RPMI8226 (cell line): ENCODE results near the gene DAB2IP.

Source experiments
- DNase-seq: peaks from one replicate; pipeline ENCODE4 v3.0.0-alpha.2; 2015

DAB2IP gene

GRCh38 chr9:121645853-121646807 is 5.3 kb upstream of the DAB2IP start:
- DNase-seq: no peak

- no peak for DNase-seq
Observed at GRCh38 chr9:121646992-121647391, 4.4 kb upstream of the DAB2IP start.

GRCh38 chr9:121648172-121648571 is 3.3 kb upstream of the DAB2IP start:
- DNase-seq: no peak

GRCh38 chr9:121648799-121649198 is 2.6 kb upstream of the DAB2IP start:
- DNase-seq: no peak

- no peak for DNase-seq
Observed at GRCh38 chr9:121649476-121650216, 1.8 kb upstream of the DAB2IP start.

- DNase-seq: peak; percentile 22
Observed at GRCh38 chr9:121650217-121651007, 1.0 kb upstream of the DAB2IP start.

GRCh38 chr9:121651008-121651294 is 483 bp upstream of the DAB2IP start:
- DNase-seq: no peak

GRCh38 chr9:121652021-121652837 is 795 bp downstream of the DAB2IP start:
- DNase-seq: no peak

- no peak for DNase-seq
Observed at GRCh38 chr9:121652838-121653231, 1.4 kb downstream of the DAB2IP start.

GRCh38 chr9:121654499-121655140 is 3.2 kb downstream of the DAB2IP start:
- no peak for DNase-seq

GRCh38 chr9:121655231-121655755 is 3.9 kb downstream of the DAB2IP start:
- no peak for DNase-seq

- no peak for DNase-seq
Observed at GRCh38 chr9:121656941-121657470, 5.6 kb downstream of the DAB2IP start.

GRCh38 chr9:121658166-121658565 is 6.7 kb downstream of the DAB2IP start:
- DNase-seq: no peak

GRCh38 chr9:121658591-121658990 is 7.2 kb downstream of the DAB2IP start:
- DNase-seq: no peak

GRCh38 chr9:121660367-121660766 is 8.9 kb downstream of the DAB2IP start:
- DNase-seq: no peak

GRCh38 chr9:121660876-121661275 is 9.4 kb downstream of the DAB2IP start:
- no peak for DNase-seq

GRCh38 chr9:121661328-121661727 is 9.9 kb downstream of the DAB2IP start:
- DNase-seq: no peak

GRCh38 chr9:121662359-121662758 is 10.9 kb downstream of the DAB2IP start:
- no peak for DNase-seq

- no peak for DNase-seq
Observed at GRCh38 chr9:121662891-121663580, 11.6 kb downstream of the DAB2IP start.

GRCh38 chr9:121663591-121663990 is 12.2 kb downstream of the DAB2IP start:
- no peak for DNase-seq

GRCh38 chr9:121666294-121666693 is 14.9 kb downstream of the DAB2IP start:
- no peak for DNase-seq
